Tibial nerve (tissue), 4 donors: ENCODE measurements around the gene AUH.

Experiments
- CTCF ChIP-seq, 5 experiments: fragments of 200-600 bp in 3 of 5; fragments of 450-650 bp in 2 of 5; sonication (generic) in 3 of 5; IDR thresholded peaks; one replicate each; pipeline ENCODE4 v1.5.1; 2016 to 2019; ENCODE audit warnings: antibody characterized with exemption in 5 of 5, mild to moderate bottlenecking in 3 of 5, moderate library complexity in 2 of 5
- EP300 ChIP-seq, 2 donors: sonication (generic); formaldehyde crosslinking; IDR thresholded peaks; one replicate each; pipeline ENCODE4 v1.6.1; 2017; ENCODE audit warnings: antibody characterized with exemption in 2 of 2, mild to moderate bottlenecking in 1 of 2
- POLR2A ChIP-seq, 2 donors: fragments of 450-650 bp; IDR thresholded peaks; one replicate each; pipeline ENCODE4 v1.6.1; 2017; ENCODE audit warnings: antibody characterized with exemption in 2 of 2, mild to moderate bottlenecking in 2 of 2, moderate library complexity in 2 of 2

- TF ChIP-seq POLR2A (IDR thresholded peaks at IDR 0.05) = no peak
- no peak for TF ChIP-seq CTCF (IDR thresholded peaks at IDR 0.05)
- no peak for TF ChIP-seq EP300 (IDR thresholded peaks at IDR 0.05)
These were observed 34.1 kb upstream of the AUH start for GRCh38 chr9:91395553-91396471.
